Measurements from ENCODE around the gene LAMC2.

DNA sequence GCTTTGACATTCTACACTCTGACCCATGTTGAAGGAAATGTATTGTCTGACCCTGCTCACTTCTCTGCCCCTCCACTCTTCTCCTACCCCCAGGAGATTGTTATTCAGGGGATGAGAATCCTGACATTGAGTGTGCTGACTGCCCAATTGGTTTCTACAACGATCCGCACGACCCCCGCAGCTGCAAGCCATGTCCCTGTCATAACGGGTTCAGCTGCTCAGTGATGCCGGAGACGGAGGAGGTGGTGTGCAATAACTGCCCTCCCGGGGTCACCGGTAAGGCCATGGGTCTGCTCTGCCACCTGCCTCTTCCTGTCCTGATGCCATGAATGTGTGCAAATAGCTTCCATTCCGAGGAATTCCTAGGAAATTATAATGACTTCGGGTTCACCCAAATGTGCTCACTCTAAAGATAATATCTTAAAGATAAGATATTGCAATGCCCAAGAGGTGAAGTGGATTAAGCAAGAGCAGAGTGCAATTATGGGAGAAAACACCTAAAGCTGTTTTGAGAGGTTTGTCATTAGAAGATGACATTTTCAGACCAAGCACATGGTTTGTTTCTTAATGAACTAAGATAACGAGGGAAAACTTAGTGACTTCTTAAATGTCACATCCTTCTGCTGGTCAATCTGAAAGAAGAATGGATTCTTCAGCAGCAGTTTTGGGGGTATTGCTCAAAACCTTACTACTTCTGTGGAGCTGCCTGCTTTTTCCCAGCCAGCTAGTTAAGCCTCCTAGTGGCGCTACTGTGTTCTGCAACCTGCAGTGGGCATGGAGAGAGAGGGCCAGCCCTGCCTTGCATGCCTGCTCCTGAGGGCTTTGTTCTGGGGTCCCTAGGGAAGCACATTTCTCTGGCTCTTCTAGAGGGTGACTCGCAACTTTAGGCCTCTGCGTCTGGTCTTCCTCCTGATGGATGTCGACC is 41.6 kb downstream of the LAMC2 start:
- TF ChIP-seq CTCF (IDR thresholded peaks at IDR 0.05) (peak; percentile 69 to 81 (median 76)), POLR2A (IDR thresholded peaks at IDR 0.05) (no peak)
